H9 (cell line): ENCODE data around the gene EML4. TPM values are rescaled to one million over a fixed set of nuclear protein-coding genes. Genes with fewer than 3 reads are reported as not detected.

Source experiments
- DNase-seq: peaks from one replicate; pipeline ENCODE4 v3.0.0-alpha.2; 2017
- H2AFZ ChIP-seq: one replicate; pipeline ENCODE4 v1.6.1; 2013; ENCODE audit warnings: mild to moderate bottlenecking, low read length, control low read depth, moderate library complexity
- H2AK5ac ChIP-seq: 2 replicates; pipeline ENCODE4 v1.6.1; 2013; ENCODE audit warnings: low read length, control low read depth, mixed read lengths; ENCODE audit not compliant: insufficient read length
- H2BK120ac ChIP-seq: one replicate; pipeline ENCODE4 v1.6.1; 2013; ENCODE audit warnings: low read depth, mild to moderate bottlenecking, low read length, control low read depth, inconsistent platforms; ENCODE audit not compliant: poor library complexity, severe bottlenecking
- H2BK12ac ChIP-seq: 2 replicates; pipeline ENCODE4 v1.6.1; 2013; ENCODE audit warnings: low read length, control low read depth, mixed read lengths, low read depth; ENCODE audit not compliant: insufficient read length
- H2BK15ac ChIP-seq: 2 replicates; pipeline ENCODE4 v1.6.1; 2013; ENCODE audit warnings: low read depth, low read length, control low read depth
- H2BK20ac ChIP-seq: one replicate; pipeline ENCODE4 v1.6.1; 2013; ENCODE audit warnings: low read depth, mild to moderate bottlenecking, low read length, control low read depth, inconsistent platforms; ENCODE audit not compliant: poor library complexity, severe bottlenecking
- H2BK5ac ChIP-seq: 2 replicates; pipeline ENCODE4 v1.6.1; 2013; ENCODE audit warnings: low read length, control low read depth, mixed read lengths; ENCODE audit not compliant: insufficient read length
- H3K14ac ChIP-seq: 2 replicates; pipeline ENCODE4 v1.6.1; 2013; ENCODE audit warnings: low read length, control low read depth; ENCODE audit not compliant: insufficient read depth
- H3K18ac ChIP-seq: 2 replicates; pipeline ENCODE4 v1.6.1; 2013; ENCODE audit warnings: low read depth, mild to moderate bottlenecking, mixed read lengths, low read length, control low read depth; ENCODE audit not compliant: insufficient read length
- H3K23ac ChIP-seq: 2 replicates; pipeline ENCODE4 v1.6.1; 2013; ENCODE audit warnings: low read length, control low read depth, mixed read lengths, low read depth; ENCODE audit not compliant: insufficient read length
- H3K23me2 ChIP-seq: 2 replicates; pipeline ENCODE4 v1.6.1; 2013; ENCODE audit warnings: low read depth, mild to moderate bottlenecking, mixed read lengths, low read length, control low read depth; ENCODE audit not compliant: insufficient read length, poor library complexity, severe bottlenecking
- H3K27ac ChIP-seq: 2 replicates; pipeline ENCODE4 v1.5.1; 2013; ENCODE audit warnings: low read length, control low read depth, mixed read lengths, low read depth; ENCODE audit not compliant: insufficient read length
- H3K27me3 ChIP-seq: 2 replicates; pipeline ENCODE4 v1.6.1; 2013; ENCODE audit warnings: low read length, control low read depth, inconsistent platforms; ENCODE audit not compliant: insufficient read depth
- H3K4ac ChIP-seq: 2 replicates; pipeline ENCODE4 v1.6.1; 2013; ENCODE audit warnings: low read depth, mild to moderate bottlenecking, control low read depth, inconsistent platforms, low read length, moderate library complexity
- H3K4me1 ChIP-seq: 2 replicates; pipeline ENCODE4 v1.6.1; 2013; ENCODE audit warnings: low read length, control low read depth, inconsistent platforms; ENCODE audit not compliant: insufficient read depth
- H3K4me2 ChIP-seq: 2 replicates; pipeline ENCODE4 v1.6.1; 2013; ENCODE audit warnings: low read length, control low read depth, mixed read lengths; ENCODE audit not compliant: insufficient read length, insufficient read depth
- H3K56ac ChIP-seq: 2 replicates; pipeline ENCODE4 v1.6.1; 2013; ENCODE audit warnings: low read depth, mild to moderate bottlenecking, mixed read lengths, low read length, control low read depth; ENCODE audit not compliant: insufficient read length
- H3K79me1 ChIP-seq: 2 replicates; pipeline ENCODE4 v1.6.1; 2013; ENCODE audit warnings: low read depth, mild to moderate bottlenecking, moderate library complexity, low read length, control low read depth, inconsistent platforms; ENCODE audit not compliant: insufficient read depth, poor library complexity, severe bottlenecking
- H3K79me2 ChIP-seq: 2 replicates; pipeline ENCODE4 v1.6.1; 2013; ENCODE audit warnings: low read length, control low read depth, inconsistent platforms; ENCODE audit not compliant: insufficient read depth
- H3K9ac ChIP-seq: 2 replicates; pipeline ENCODE4 v1.6.1; 2013; ENCODE audit warnings: low read length, control low read depth, mixed read lengths; ENCODE audit not compliant: insufficient read length; ENCODE audit errors: extremely low read depth
- H3K9me3 ChIP-seq: one replicate; pipeline ENCODE4 v1.6.1; 2013; ENCODE audit warnings: low read depth, low read length, inconsistent platforms; ENCODE audit not compliant: control insufficient read depth
- H3T11ph ChIP-seq: one replicate; pipeline ENCODE4 v1.6.1; 2013; ENCODE audit warnings: mild to moderate bottlenecking, low read length, control low read depth, inconsistent platforms
- H4K20me1 ChIP-seq: one replicate; pipeline ENCODE4 v1.6.1; 2013; ENCODE audit not compliant: control insufficient read depth, insufficient read length, insufficient read depth
- H4K5ac ChIP-seq: 2 replicates; pipeline ENCODE4 v1.6.1; 2013; ENCODE audit warnings: low read depth, mild to moderate bottlenecking, mixed read lengths, low read length, control low read depth; ENCODE audit not compliant: insufficient read length
- H4K8ac ChIP-seq: replicated peaks from 2 replicates; pipeline ENCODE4 v1.6.1; 2013; ENCODE audit warnings: low read length, control low read depth, mixed read lengths, low read depth; ENCODE audit not compliant: insufficient read length
- H4K91ac ChIP-seq: 2 replicates; pipeline ENCODE4 v1.6.1; 2013; ENCODE audit warnings: low read depth, mild to moderate bottlenecking, moderate library complexity, mixed read lengths, low read length, control low read depth; ENCODE audit not compliant: insufficient read length
- H3K27ac Mint-ChIP-seq, 3 experiments: 2 replicates in 2 of 3; 3 replicates in 1 of 3; pipeline ENCODE4 v1.8.0; 2020 to 2021; ENCODE audit warnings: mixed read lengths in 3 of 3, mild to moderate bottlenecking in 1 of 3, moderate library complexity in 1 of 3
- H3K27me3 Mint-ChIP-seq: 2 replicates; pipeline ENCODE4 v1.8.0; 2021; ENCODE audit warnings: low read depth, mild to moderate bottlenecking, moderate library complexity, mixed read lengths
- H3K36me3 Mint-ChIP-seq, 3 experiments: 2 replicates in 2 of 3; 3 replicates in 1 of 3; pipeline ENCODE4 v1.8.0; 2020 to 2021; ENCODE audit warnings: low read depth in 3 of 3, mixed read lengths in 3 of 3; ENCODE audit not compliant: insufficient read depth in 1 of 3
- H3K4me1 Mint-ChIP-seq, 2 experiments: 2 replicates each; pipeline ENCODE4 v1.8.0; 2020; ENCODE audit warnings: mixed read lengths in 2 of 2
- H3K4me3 Mint-ChIP-seq, 2 experiments: 2 replicates in 1 of 2; 3 replicates in 1 of 2; pipeline ENCODE4 v1.8.0; 2020 to 2021; ENCODE audit warnings: mild to moderate bottlenecking in 2 of 2, mixed read lengths in 2 of 2, moderate library complexity in 1 of 2
- H3K9me3 Mint-ChIP-seq, 2 experiments: 2 replicates in 1 of 2; 3 replicates in 1 of 2; pipeline ENCODE4 v1.8.0; 2020; ENCODE audit warnings: mild to moderate bottlenecking in 2 of 2, mixed read lengths in 2 of 2, moderate library complexity in 1 of 2
- total RNA-seq: library from RNA; stranded (reverse); gene quantifications from 2 replicates; pipeline ENCODE4 v1.2.1, GENCODE V29; 2021
- TF ChIP-seq, protein P1 (sequence below): fragments of 200-600 bp; sonication (generic); conservative IDR thresholded peaks from 3 replicates; pipeline ENCODE4 v1.8.0; 2021; ENCODE audit warnings: antibody characterized with exemption, mild to moderate bottlenecking

EML4 gene
- total RNA-seq, 1 experiment from 2014 or later = 68.6 TPM

DNA sequence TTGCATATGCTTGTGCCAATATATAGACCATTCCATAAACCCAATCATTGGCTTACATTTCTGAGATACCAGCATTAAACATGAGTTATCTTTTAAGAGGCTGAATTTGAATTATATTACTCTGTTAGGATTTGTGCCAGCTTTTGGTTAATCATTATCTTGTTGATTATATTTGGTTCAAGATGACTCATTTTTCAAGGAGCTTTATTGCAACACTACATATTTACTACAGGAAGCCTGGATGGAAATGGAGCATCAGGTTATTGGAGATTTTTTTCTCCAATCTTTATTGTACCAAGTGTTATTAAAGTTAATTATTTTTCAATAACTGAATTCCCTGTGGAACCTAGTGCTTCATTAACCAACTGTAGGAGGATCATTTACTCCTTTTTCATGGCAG lies 26.4 kb downstream of the EML4 start:
- H3K4me1 ChIP-seq = 0 out of 2 replicates have a peak, but pooled peaks cover 5% of the 10 kb centered on the region
- no peak overlapping the region for H2AFZ ChIP-seq
- H2BK120ac ChIP-seq = no peak overlapping the region
- DNase-seq = no peak
- no peak overlapping the region for H4K8ac ChIP-seq
- H3K4me1 Mint-ChIP-seq = peaks cover 17 to 18% of the 10 kb centered on the region in 2 experiments
- no peak overlapping the region for H2BK15ac ChIP-seq
- H4K91ac ChIP-seq = no peak overlapping the region
- peaks cover 7% of the 10 kb centered on the region for H3K79me1 ChIP-seq
- H3T11ph ChIP-seq = no peak overlapping the region
- H3K27me3 ChIP-seq = no peaks in the 10 kb centered on the region
- no peak overlapping the region for H3K14ac ChIP-seq
- H3K9me3 ChIP-seq = no peaks in the 10 kb centered on the region
- H3K27ac Mint-ChIP-seq = no peak overlapping the region
- no peak overlapping the region for H3K56ac ChIP-seq
- H2BK5ac ChIP-seq = no peak overlapping the region
- H3K36me3 Mint-ChIP-seq = peaks cover 0 to 9% (median 9%) of the 10 kb centered on the region in 3 experiments; a peak in 3 of 7 replicates
- H3K4me3 Mint-ChIP-seq = no peak overlapping the region
- no peak overlapping the region for H2BK20ac ChIP-seq
- H3K4ac ChIP-seq = no peak overlapping the region
- H3K18ac ChIP-seq = no peak overlapping the region
- H3K27me3 Mint-ChIP-seq = no peaks in the 10 kb centered on the region
- TF ChIP-seq, protein P1, sequence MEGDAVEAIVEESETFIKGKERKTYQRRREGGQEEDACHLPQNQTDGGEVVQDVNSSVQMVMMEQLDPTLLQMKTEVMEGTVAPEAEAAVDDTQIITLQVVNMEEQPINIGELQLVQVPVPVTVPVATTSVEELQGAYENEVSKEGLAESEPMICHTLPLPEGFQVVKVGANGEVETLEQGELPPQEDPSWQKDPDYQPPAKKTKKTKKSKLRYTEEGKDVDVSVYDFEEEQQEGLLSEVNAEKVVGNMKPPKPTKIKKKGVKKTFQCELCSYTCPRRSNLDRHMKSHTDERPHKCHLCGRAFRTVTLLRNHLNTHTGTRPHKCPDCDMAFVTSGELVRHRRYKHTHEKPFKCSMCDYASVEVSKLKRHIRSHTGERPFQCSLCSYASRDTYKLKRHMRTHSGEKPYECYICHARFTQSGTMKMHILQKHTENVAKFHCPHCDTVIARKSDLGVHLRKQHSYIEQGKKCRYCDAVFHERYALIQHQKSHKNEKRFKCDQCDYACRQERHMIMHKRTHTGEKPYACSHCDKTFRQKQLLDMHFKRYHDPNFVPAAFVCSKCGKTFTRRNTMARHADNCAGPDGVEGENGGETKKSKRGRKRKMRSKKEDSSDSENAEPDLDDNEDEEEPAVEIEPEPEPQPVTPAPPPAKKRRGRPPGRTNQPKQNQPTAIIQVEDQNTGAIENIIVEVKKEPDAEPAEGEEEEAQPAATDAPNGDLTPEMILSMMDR = no peak
- no peak overlapping the region for H3K9ac ChIP-seq
- H4K20me1 ChIP-seq = no peaks in the 10 kb centered on the region
- H3K4me2 ChIP-seq = no peak overlapping the region
- no peak overlapping the region for H4K5ac ChIP-seq
- no peak overlapping the region for H3K27ac ChIP-seq
- no peak overlapping the region for H2BK12ac ChIP-seq
- no peaks in the 10 kb centered on the region for H3K23me2 ChIP-seq
- H3K9me3 Mint-ChIP-seq = peaks cover 0 to 2% of the 10 kb centered on the region in 2 experiments; a peak in 1 of 5 replicates
- no peak overlapping the region for H3K23ac ChIP-seq
- no peak overlapping the region for H2AK5ac ChIP-seq
- peaks cover 5% of the 10 kb centered on the region; the same call in 1 of the 2 replicates for H3K79me2 ChIP-seq
